HEK293 (cell line): ENCODE measurements around the gene FAM81A.

Experiments
- CTCF ChIA-PET: fragments of 350-600 bp; formaldehyde crosslinking; extraction: SDS; loops from one replicate; lab custom pipeline; 2021; ENCODE audit warnings: antibody characterized with exemption; lab: Yijun Ruan, JAX
- POLR2A ChIA-PET: fragments of 300-600 bp; formaldehyde crosslinking; extraction: SDS; loops from one replicate; lab custom pipeline; 2020; ENCODE audit warnings: antibody characterized with exemption, inconsistent platforms; lab: Yijun Ruan, JAX
- H3K27ac ChIP-seq: fragments of 200-500 bp; sonication (Bioruptor generic); 2 replicates; pipeline ENCODE4 v1.5.1; 2014; ENCODE audit warnings: low read depth, low read length, control low read depth, inconsistent platforms; ENCODE audit errors: extremely low read depth
- H3K36me3 ChIP-seq, 2 experiments: fragments of 200-500 bp in 1 of 2; sonication (Bioruptor generic) in 1 of 2; 1 replicate in 1 of 2; 2 replicates in 1 of 2; pipeline ENCODE4 v1.5.1; 2014 to 2017; ENCODE audit warnings: inconsistent platforms in 2 of 2, low read length in 2 of 2; ENCODE audit not compliant: control insufficient read depth in 2 of 2, insufficient read depth in 1 of 2
- H3K4me1 ChIP-seq: fragments of 200-500 bp; sonication (Bioruptor generic); 2 replicates; pipeline ENCODE4 v1.5.1; 2014; ENCODE audit warnings: mild to moderate bottlenecking, low read length, inconsistent platforms; ENCODE audit not compliant: control insufficient read depth, insufficient read depth
- H3K4me3 ChIP-seq: 2 replicates; pipeline ENCODE4 v1.5.1; 2011; ENCODE audit warnings: low read depth, mild to moderate bottlenecking, control low read depth, low read length, moderate library complexity
- H3K9me3 ChIP-seq: fragments of 200-500 bp; sonication (Bioruptor generic); 2 replicates; pipeline ENCODE4 v1.5.1; 2014; ENCODE audit warnings: low read depth, low read length, inconsistent platforms; ENCODE audit not compliant: control insufficient read depth, insufficient read depth
- HOXA7 ChIP-seq: sonication (generic); formaldehyde crosslinking; IDR thresholded peaks from 2 replicates; pipeline ENCODE4 v1.8.1; 2022; ENCODE audit warnings: missing genetic modification reagents, borderline replicate concordance
- KLF10 ChIP-seq: fragments of 450-650 bp; IDR thresholded peaks from 2 replicates; pipeline ENCODE4 v1.5.1; 2018; ENCODE audit warnings: missing biosample characterization, mild to moderate bottlenecking, missing genetic modification characterization
- RBAK ChIP-seq: fragments of 450-650 bp; formaldehyde crosslinking; IDR thresholded peaks from 2 replicates; pipeline ENCODE4 v1.5.1; 2016; ENCODE audit warnings: missing biosample characterization, missing genetic modification characterization
- REPIN1 ChIP-seq: fragments of 450-650 bp; formaldehyde crosslinking; IDR thresholded peaks from 2 replicates; pipeline ENCODE4 v1.5.1; 2017; ENCODE audit warnings: missing biosample characterization, missing genetic modification characterization, low read depth
- SCRT1 ChIP-seq: fragments of 450-650 bp; formaldehyde crosslinking; IDR thresholded peaks from 2 replicates; pipeline ENCODE4 v1.5.1; 2016; ENCODE audit warnings: missing biosample characterization, missing genetic modification characterization, borderline replicate concordance
- SP7 ChIP-seq: fragments of 450-650 bp; formaldehyde crosslinking; IDR thresholded peaks from 2 replicates; pipeline ENCODE4 v1.5.1; 2016; ENCODE audit warnings: missing biosample characterization, missing genetic modification characterization
- ZBTB21 ChIP-seq: fragments of 450-650 bp; formaldehyde crosslinking; IDR thresholded peaks from 2 replicates; pipeline ENCODE4 v1.5.1; 2017; ENCODE audit warnings: missing biosample characterization, missing genetic modification characterization
- ZFP37 ChIP-seq: fragments of 450-650 bp; formaldehyde crosslinking; IDR thresholded peaks from 2 replicates; pipeline ENCODE4 v1.5.1; 2016; ENCODE audit warnings: missing biosample characterization, missing genetic modification characterization
- ZNF140 ChIP-seq: fragments of 450-650 bp; formaldehyde crosslinking; IDR thresholded peaks from 2 replicates; pipeline ENCODE4 v1.5.1; 2016; ENCODE audit warnings: missing biosample characterization, missing genetic modification characterization
- ZNF146 ChIP-seq: fragments of 450-650 bp; formaldehyde crosslinking; IDR thresholded peaks from 2 replicates; pipeline ENCODE4 v1.5.1; 2016; ENCODE audit warnings: missing biosample characterization, missing genetic modification characterization
- ZNF16 ChIP-seq: fragments of 450-650 bp; formaldehyde crosslinking; IDR thresholded peaks from 2 replicates; pipeline ENCODE4 v1.5.1; 2016; ENCODE audit warnings: low read depth, missing biosample characterization, missing genetic modification characterization
- ZNF184 ChIP-seq: fragments of 450-650 bp; IDR thresholded peaks from 2 replicates; pipeline ENCODE4 v1.5.1; 2018; ENCODE audit warnings: missing biosample characterization, mild to moderate bottlenecking, missing genetic modification characterization
- ZNF223 ChIP-seq: fragments of 450-650 bp; formaldehyde crosslinking; IDR thresholded peaks from 2 replicates; pipeline ENCODE4 v1.5.1; 2016; ENCODE audit warnings: missing biosample characterization, missing genetic modification characterization
- ZNF48 ChIP-seq: fragments of 450-650 bp; formaldehyde crosslinking; IDR thresholded peaks from 2 replicates; pipeline ENCODE4 v1.5.1; 2016; ENCODE audit warnings: missing biosample characterization, missing genetic modification characterization
- ZNF544 ChIP-seq: fragments of 450-650 bp; formaldehyde crosslinking; IDR thresholded peaks from 2 replicates; pipeline ENCODE4 v1.5.0; 2017; ENCODE audit warnings: missing biosample characterization, missing genetic modification characterization
- ZNF549 ChIP-seq: fragments of 450-650 bp; IDR thresholded peaks from 2 replicates; pipeline ENCODE4 v1.5.1; 2018; ENCODE audit warnings: missing biosample characterization, missing genetic modification characterization, mild to moderate bottlenecking, inconsistent platforms, moderate library complexity
- ZNF664 ChIP-seq: fragments of 450-650 bp; formaldehyde crosslinking; IDR thresholded peaks from 2 replicates; pipeline ENCODE4 v1.5.1; 2016; ENCODE audit warnings: missing biosample characterization, missing genetic modification characterization
- ZNF677 ChIP-seq: fragments of 450-650 bp; IDR thresholded peaks from 2 replicates; pipeline ENCODE4 v1.5.0; 2018; ENCODE audit warnings: missing biosample characterization, mild to moderate bottlenecking, missing genetic modification characterization, moderate library complexity
- ZNF76 ChIP-seq: fragments of 450-650 bp; formaldehyde crosslinking; IDR thresholded peaks from 2 replicates; pipeline ENCODE4; 2016; ENCODE audit warnings: low read depth, missing biosample characterization, missing genetic modification characterization, borderline replicate concordance
- ZNF777 ChIP-seq: fragments of 450-650 bp; formaldehyde crosslinking; IDR thresholded peaks from 2 replicates; pipeline ENCODE4 v1.5.1; 2017; ENCODE audit warnings: missing biosample characterization, missing genetic modification characterization, borderline replicate concordance
- TF ChIP-seq, protein P1 (sequence below): fragments of 450-650 bp; formaldehyde crosslinking; IDR thresholded peaks from 2 replicates; pipeline ENCODE4; 2016; ENCODE audit warnings: missing biosample characterization, missing genetic modification characterization
- TF ChIP-seq, protein P2 (sequence below): fragments of 450-650 bp; formaldehyde crosslinking; IDR thresholded peaks from 2 replicates; pipeline ENCODE4 v1.5.1; 2016; ENCODE audit warnings: missing biosample characterization, missing genetic modification characterization
- TF ChIP-seq, protein P3 (sequence below): fragments of 450-650 bp; formaldehyde crosslinking; IDR thresholded peaks from 2 replicates; pipeline ENCODE4 v1.5.1; 2017; ENCODE audit warnings: missing biosample characterization, missing genetic modification characterization

Gene FAM81A

DNA sequence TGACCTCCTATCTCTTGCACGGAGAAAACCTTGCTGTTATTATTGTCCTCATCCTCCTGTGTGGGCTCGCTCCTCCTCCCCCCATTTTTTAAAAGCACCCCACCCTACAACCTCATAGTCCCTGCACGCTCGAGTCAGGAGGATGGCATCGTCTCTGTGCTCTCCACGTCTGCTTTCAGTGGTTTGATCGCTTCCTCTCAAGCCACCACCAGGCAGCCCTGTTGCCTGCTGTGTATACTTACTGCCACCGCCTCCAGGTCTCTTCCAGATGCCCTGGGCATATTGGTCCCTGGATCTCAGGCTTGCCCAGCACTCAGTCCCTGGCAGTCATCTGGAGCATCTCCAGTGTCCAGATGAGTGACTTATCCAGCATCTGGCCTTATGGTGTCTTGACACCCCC lies 131.5 kb downstream of the FAM81A start:
- H3K27ac ChIP-seq: no peak overlapping the region
- no peaks in the 10 kb centered on the region for H3K9me3 ChIP-seq
- no peaks in the 10 kb centered on the region for H3K4me1 ChIP-seq
- POLR2A ChIA-PET: no interaction called here
- TF ChIP-seq ZFP37 (no peak), ZNF677 (tag by site-specific recombination) (no peak), RBAK (no peak), ZNF549 (tag by site-specific recombination) (no peak), ZNF76 (no peak), ZNF140 (tag by site-specific recombination) (no peak), ZNF146 (tag by site-specific recombination) (no peak), SP7 (no peak), ZBTB21 (no peak), KLF10 (tag by site-specific recombination) (no peak), ZNF664 (tag by site-specific recombination) (no peak), ZNF223 (tag by site-specific recombination) (no peak), HOXA7 (CRISPR knock-in tag) (no peak), REPIN1 (tag by site-specific recombination) (no peak), SCRT1 (tag by site-specific recombination) (no peak), ZNF184 (no peak), ZNF544 (tag by site-specific recombination) (no peak)
- TF ChIP-seq, protein P1, sequence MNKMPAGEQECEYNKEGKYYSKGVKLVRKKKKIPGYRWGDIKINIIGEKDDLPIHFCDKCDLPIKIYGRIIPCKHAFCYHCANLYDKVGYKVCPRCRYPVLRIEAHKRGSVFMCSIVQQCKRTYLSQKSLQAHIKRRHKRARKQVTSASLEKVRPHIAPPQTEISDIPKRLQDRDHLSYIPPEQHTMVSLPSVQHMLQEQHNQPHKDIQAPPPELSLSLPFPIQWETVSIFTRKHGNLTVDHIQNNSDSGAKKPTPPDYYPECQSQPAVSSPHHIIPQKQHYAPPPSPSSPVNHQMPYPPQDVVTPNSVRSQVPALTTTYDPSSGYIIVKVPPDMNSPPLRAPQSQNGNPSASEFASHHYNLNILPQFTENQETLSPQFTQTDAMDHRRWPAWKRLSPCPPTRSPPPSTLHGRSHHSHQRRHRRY (tag by site-specific recombination): no peak
- no peak overlapping the region for H3K4me3 ChIP-seq
- CTCF ChIA-PET: no interaction called here
- no peaks in the 10 kb centered on the region for H3K36me3 ChIP-seq

DNA sequence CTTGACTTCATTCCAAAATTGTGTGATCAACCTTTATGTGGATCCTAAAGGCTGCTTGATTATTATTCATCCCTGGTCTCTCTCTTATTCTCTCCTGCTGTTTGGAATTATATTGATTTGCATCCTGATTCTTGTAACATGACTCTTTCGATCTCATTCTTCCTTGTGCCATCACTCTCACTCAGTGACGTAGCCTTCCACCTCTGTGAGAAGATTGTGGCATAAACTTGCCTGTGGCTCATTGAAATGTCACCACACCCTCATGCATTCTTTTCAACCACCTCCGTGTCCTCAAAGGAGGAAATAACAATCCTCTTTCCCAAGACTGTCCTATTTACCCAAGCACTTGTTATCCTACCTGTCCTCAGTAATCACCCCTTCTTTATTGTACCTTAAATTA lies 132.3 kb downstream of the FAM81A start:
- Histone ChIP-seq H3K27ac (no peak overlapping the region), H3K9me3 (no peaks in the 10 kb centered on the region), H3K4me3 (no peak overlapping the region)
- ChIA-PET POLR2A (interaction anchor here (0.7 kb wide), 1 partner anchor 783 kb away, joined by 4 read pairs; no protein-coding TSS in a partner anchor), CTCF (no interaction called here)
- no peak for TF ChIP-seq ZNF16 (tag by site-specific recombination)
- TF ChIP-seq, protein P2, sequence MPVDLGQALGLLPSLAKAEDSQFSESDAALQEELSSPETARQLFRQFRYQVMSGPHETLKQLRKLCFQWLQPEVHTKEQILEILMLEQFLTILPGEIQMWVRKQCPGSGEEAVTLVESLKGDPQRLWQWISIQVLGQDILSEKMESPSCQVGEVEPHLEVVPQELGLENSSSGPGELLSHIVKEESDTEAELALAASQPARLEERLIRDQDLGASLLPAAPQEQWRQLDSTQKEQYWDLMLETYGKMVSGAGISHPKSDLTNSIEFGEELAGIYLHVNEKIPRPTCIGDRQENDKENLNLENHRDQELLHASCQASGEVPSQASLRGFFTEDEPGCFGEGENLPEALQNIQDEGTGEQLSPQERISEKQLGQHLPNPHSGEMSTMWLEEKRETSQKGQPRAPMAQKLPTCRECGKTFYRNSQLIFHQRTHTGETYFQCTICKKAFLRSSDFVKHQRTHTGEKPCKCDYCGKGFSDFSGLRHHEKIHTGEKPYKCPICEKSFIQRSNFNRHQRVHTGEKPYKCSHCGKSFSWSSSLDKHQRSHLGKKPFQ (tag by site-specific recombination): no peak
- TF ChIP-seq ZNF140 (tag by site-specific recombination): no peak
- no peak for TF ChIP-seq ZNF48 (tag by site-specific recombination)
- TF ChIP-seq ZNF777 (tag by site-specific recombination): no peak
- TF ChIP-seq ZNF677 (tag by site-specific recombination): no peak
- TF ChIP-seq, protein P3, sequence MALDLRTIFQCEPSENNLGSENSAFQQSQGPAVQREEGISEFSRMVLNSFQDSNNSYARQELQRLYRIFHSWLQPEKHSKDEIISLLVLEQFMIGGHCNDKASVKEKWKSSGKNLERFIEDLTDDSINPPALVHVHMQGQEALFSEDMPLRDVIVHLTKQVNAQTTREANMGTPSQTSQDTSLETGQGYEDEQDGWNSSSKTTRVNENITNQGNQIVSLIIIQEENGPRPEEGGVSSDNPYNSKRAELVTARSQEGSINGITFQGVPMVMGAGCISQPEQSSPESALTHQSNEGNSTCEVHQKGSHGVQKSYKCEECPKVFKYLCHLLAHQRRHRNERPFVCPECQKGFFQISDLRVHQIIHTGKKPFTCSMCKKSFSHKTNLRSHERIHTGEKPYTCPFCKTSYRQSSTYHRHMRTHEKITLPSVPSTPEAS (tag by site-specific recombination): no peak
- TF ChIP-seq, all 188 proteins: peak for 0
- Histone ChIP-seq H3K36me3 (no peaks in the 10 kb centered on the region), H3K4me1 (no peaks in the 10 kb centered on the region)
